HG02973 (cell line): ENCODE measurements around the gene CIITA.
A peak's percentile ranks its signal among the peaks of the same experiment; 100 is the strongest.

ENCODE experiments used
- ATAC-seq: cut with Tn5 transposase; IDR thresholded peaks from one replicate; pipeline ENCODE4 v1.9.1; 2021; ENCODE audit warnings: moderate library complexity; ENCODE audit not compliant: unreplicated experiment

Gene CIITA

GRCh38 chr16:10976634-10977033 lies 99.6 kb downstream of the CIITA start:
- ATAC-seq = no peak

GRCh38 chr16:10978124-10978523 lies 101.1 kb downstream of the CIITA start:
- ATAC-seq = no peak

DNA sequence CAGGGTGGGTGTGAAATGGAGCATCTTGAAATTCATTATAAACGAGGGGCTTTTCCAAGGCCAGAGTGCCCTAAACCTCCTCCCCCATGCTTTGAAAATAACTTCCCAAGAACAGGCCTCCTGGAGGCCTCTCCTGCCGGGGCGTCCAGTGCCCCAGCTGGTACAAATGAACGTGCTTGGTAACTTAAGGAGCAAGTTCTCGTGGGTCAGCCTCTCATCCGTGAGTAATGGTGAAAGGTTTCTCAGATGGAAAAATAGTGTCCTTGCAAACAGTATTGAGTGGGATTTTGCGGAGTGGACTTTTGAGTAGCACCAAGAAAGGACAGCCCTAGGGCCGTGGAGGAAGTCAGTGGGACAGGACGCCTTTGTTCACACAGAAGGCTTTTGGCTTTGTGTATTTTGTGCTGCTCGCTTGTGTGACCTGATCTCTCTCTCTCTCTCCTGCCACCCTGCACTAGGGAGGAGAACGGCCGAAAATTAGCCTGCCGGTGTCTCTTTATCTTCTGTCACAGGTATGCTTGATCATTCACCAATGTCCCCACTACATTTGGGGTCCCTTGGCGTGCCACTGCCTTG lies 102.0 kb downstream of the CIITA start:
- no peak for ATAC-seq

GRCh38 chr16:10979717-10980601 lies 103.0 kb downstream of the CIITA start:
- ATAC-seq = no peak

- ATAC-seq = no peak
These were observed 103.8 kb downstream of the CIITA start for GRCh38 chr16:10980813-10981212.

- no peak for ATAC-seq
These were observed 104.8 kb downstream of the CIITA start for GRCh38 chr16:10981697-10982216.

DNA sequence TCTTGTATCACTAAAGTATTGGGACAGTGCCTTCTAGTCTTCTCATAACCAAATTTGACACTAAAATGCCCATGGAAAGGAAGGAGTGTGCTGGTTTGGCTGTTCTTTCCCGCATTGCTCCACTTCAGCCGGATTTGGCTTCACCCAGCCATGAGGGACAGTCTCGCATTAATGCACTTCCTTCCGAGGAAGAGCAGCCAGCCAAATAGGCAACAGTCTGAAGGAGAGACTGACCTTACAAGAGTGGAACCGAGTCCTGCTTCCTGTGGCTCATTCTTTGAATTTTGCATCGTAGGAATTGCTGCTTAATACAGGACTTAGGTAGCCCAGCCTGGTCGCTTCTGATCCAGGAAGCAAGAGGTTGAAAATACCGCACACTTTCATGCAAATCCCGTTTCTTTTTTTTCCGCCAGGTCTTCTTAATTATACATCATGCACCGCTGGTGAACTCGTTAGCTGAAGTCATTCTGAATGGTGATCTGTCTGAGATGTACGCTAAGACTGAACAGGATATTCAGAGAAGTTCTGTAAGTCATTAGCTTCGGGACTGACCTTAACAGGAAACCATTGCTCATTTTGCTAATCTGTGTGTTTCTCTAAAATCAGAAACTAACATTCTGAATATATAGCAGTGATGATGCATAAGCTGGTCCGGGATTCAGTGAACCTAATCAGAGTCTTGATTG lies 105.6 kb downstream of the CIITA start:
- ATAC-seq = peak; percentile 58

- no peak for ATAC-seq
These were observed 106.2 kb downstream of the CIITA start for GRCh38 chr16:10983159-10983558.

GRCh38 chr16:10984509-10984908 lies 107.5 kb downstream of the CIITA start:
- no peak for ATAC-seq
